K562 (cell line): ENCODE data around the gene CDC42EP5. TPM values are rescaled to one million over a fixed set of nuclear protein-coding genes. Genes with fewer than 3 reads are reported as not detected.

ENCODE experiments used
- ATAC-seq: fragments of 200-7000 bp; cut with Tn5 transposase; 3 replicates; pipeline ENCODE4 v1.9.1; 2020; ENCODE audit warnings: moderate library complexity
- BruUV-seq: library from RNA; stranded (reverse); fragments of 400-500 nt; replicated peaks from 2 replicates; lab custom pipeline; 2021; lab: Mats Ljungman, UMichigan
- CTCF ChIA-PET: fragments of 300-600 bp; formaldehyde crosslinking; extraction: SDS; loops from one replicate; lab custom pipeline; 2021; ENCODE audit warnings: low intra/inter-chr PET ratio; lab: Yijun Ruan, JAX
- POLR2A ChIA-PET: fragments of 300-600, 350-650 bp; sonication (Branson Sonifier 250); formaldehyde crosslinking; extraction: SDS; loops from one replicate; lab custom pipeline; 2021; ENCODE audit warnings: antibody characterized with exemption, inconsistent platforms; lab: Yijun Ruan, JAX
- DNase-seq, 4 experiments: peaks; one replicate each; pipeline versions ENCODE4 v3.0.0 to v3.0.0-alpha.2; 2011 to 2018; ENCODE audit warnings: low spot score in 3 of 4, mixed read lengths in 3 of 4; ENCODE audit errors: extremely low read depth in 1 of 4
- FAIRE-seq: peaks from 2 replicates; lab custom pipeline; 2011; peaks lifted over from hg19 to GRCh38; lab: Jason Lieb, UNC
- H2AFZ ChIP-seq: 2 replicates; pipeline ENCODE4 v1.6.0; 2011; ENCODE audit warnings: low read depth, low read length, control low read depth, inconsistent platforms
- H3K27ac ChIP-seq: fragments of 200-600 bp; 3 replicates; pipeline ENCODE4 v1.8.0; 2011; ENCODE audit warnings: low read depth, mild to moderate bottlenecking, control low read depth, inconsistent platforms, low read length, moderate library complexity, mixed read lengths; ENCODE audit errors: extremely low read depth
- H3K27me3 ChIP-seq, 2 experiments: fragments of 300-600 bp in 1 of 2; 2 replicates in 1 of 2; 3 replicates in 1 of 2; pipeline versions ENCODE4 v1.6.0 to v1.8.0; 2011; ENCODE audit warnings: inconsistent platforms in 2 of 2, low read length in 2 of 2, mild to moderate bottlenecking in 1 of 2, mixed read lengths in 1 of 2, moderate library complexity in 1 of 2; ENCODE audit not compliant: control insufficient read depth in 2 of 2, insufficient read depth in 2 of 2
- H3K36me3 ChIP-seq: fragments of 300-600 bp; 3 replicates; pipeline ENCODE4 v1.8.0; 2011; ENCODE audit warnings: mild to moderate bottlenecking, low read length, inconsistent platforms; ENCODE audit not compliant: control insufficient read depth, insufficient read depth
- H3K4me1 ChIP-seq, 2 experiments: fragments of 200-600 bp in 1 of 2; replicated peaks in 1 of 2; 2 replicates in 1 of 2; 3 replicates in 1 of 2; pipeline versions ENCODE4 v1.5.1 to v1.8.0; 2011; ENCODE audit warnings: inconsistent platforms in 2 of 2, low read length in 2 of 2, mild to moderate bottlenecking in 1 of 2, mixed read lengths in 1 of 2, moderate library complexity in 1 of 2; ENCODE audit not compliant: control insufficient read depth in 2 of 2, insufficient read depth in 2 of 2
- H3K4me2 ChIP-seq: 2 replicates; pipeline ENCODE4 v1.6.1; 2011; ENCODE audit warnings: low read length, control low read depth, inconsistent platforms, mixed read lengths; ENCODE audit not compliant: insufficient read depth
- H3K4me3 ChIP-seq: fragments of 200-600 bp; sonication (generic), shearing (Covaris generic); 2 replicates; pipeline ENCODE4 v1.5.1; 2016; ENCODE audit warnings: control low read depth, inconsistent platforms
- H3K79me2 ChIP-seq: fragments of 200-600 bp; 3 replicates; pipeline ENCODE4 v1.8.0; 2011; ENCODE audit warnings: low read length, inconsistent platforms; ENCODE audit not compliant: control insufficient read depth, insufficient read depth
- H3K9ac ChIP-seq, 2 experiments: 2 replicates each; pipeline versions ENCODE4 v1.6.0 to v1.6.1; 2011; ENCODE audit warnings: low read depth in 2 of 2, low read length in 2 of 2, control low read depth in 1 of 2, inconsistent platforms in 1 of 2, mild to moderate bottlenecking in 1 of 2, mixed read lengths in 1 of 2; ENCODE audit not compliant: insufficient read depth in 1 of 2
- H3K9me1 ChIP-seq: one replicate; pipeline ENCODE4 v1.6.0; 2011; ENCODE audit warnings: inconsistent platforms, mild to moderate bottlenecking, low read length, moderate library complexity; ENCODE audit not compliant: control insufficient read depth, insufficient read depth
- H3K9me3 ChIP-seq: replicated peaks from 2 replicates; pipeline ENCODE4 v1.5.1; 2011; ENCODE audit warnings: low read depth, low read length, inconsistent platforms; ENCODE audit not compliant: control insufficient read depth, insufficient read depth
- H4K20me1 ChIP-seq: replicated peaks from 2 replicates; pipeline ENCODE4 v1.6.1; 2011; ENCODE audit warnings: low read length, inconsistent platforms, mixed read lengths; ENCODE audit not compliant: control insufficient read depth, insufficient read depth
- BDP1 ChIP-seq: IDR thresholded peaks from 3 replicates; pipeline ENCODE4 v1.6.1; 2011; ENCODE audit not compliant: insufficient read length, insufficient read depth
- DPF2 ChIP-seq: fragments of 450-650 bp; IDR thresholded peaks from 2 replicates; pipeline ENCODE4 v1.6.1; 2016
- FOSL1 ChIP-seq: fragments of 200-800 bp; sonication (Bioruptor generic); conservative IDR thresholded peaks from 2 replicates; pipeline ENCODE4 v1.6.1; 2016; ENCODE audit warnings: missing genetic modification characterization, missing compliant biosample characterization
- HDAC1 ChIP-seq, 2 experiments: fragments of 450-650 bp; IDR thresholded peaks; 2 replicates each; pipeline ENCODE4 v1.6.1; 2016 to 2017; ENCODE audit warnings: inconsistent platforms in 1 of 2, mild to moderate bottlenecking in 1 of 2, moderate library complexity in 1 of 2
- KDM1A ChIP-seq, 2 experiments: fragments of 450-650 bp; IDR thresholded peaks; 2 replicates each; pipeline ENCODE4 v1.6.1; 2016; ENCODE audit warnings: mild to moderate bottlenecking in 2 of 2
- MCM7 ChIP-seq, 2 experiments: fragments of 450-650 bp; IDR thresholded peaks; 2 replicates each; pipeline ENCODE4 v1.6.1; 2016 to 2018
- RBFOX2 ChIP-seq: fragments of 200-400 bp; formaldehyde crosslinking; IDR thresholded peaks from 2 replicates; pipeline ENCODE4 v1.6.1; 2017; ENCODE audit warnings: low read depth, mild to moderate bottlenecking, low read length, moderate library complexity
- RBM34 ChIP-seq: fragments of 200-400 bp; formaldehyde crosslinking; IDR thresholded peaks from 2 replicates; pipeline ENCODE4 v1.6.1; 2018; ENCODE audit warnings: low read length, borderline replicate concordance; ENCODE audit not compliant: insufficient read depth
- SMAD1 ChIP-seq: fragments of 150-350 bp; IDR thresholded peaks from 2 replicates; pipeline ENCODE4 v1.6.1; 2014; ENCODE audit warnings: low read length, low read depth; ENCODE audit not compliant: partially characterized antibody
- SMC3 ChIP-seq: conservative IDR thresholded peaks from 2 replicates; pipeline ENCODE4 v1.6.1; 2011; ENCODE audit warnings: low read depth, low read length, improper control_type of control experiment; ENCODE audit not compliant: insufficient read depth
- XRCC4 ChIP-seq: IDR thresholded peaks from one replicate; pipeline ENCODE4 v1.6.1; 2011; ENCODE audit not compliant: insufficient read depth, insufficient read length; ENCODE audit errors: extremely low read depth
- ZNF175 ChIP-seq: fragments of 200-800 bp; sonication (Bioruptor generic); IDR thresholded peaks from 2 replicates; pipeline ENCODE4 v1.6.1; 2016; ENCODE audit warnings: low read depth, mild to moderate bottlenecking, missing genetic modification characterization, missing compliant biosample characterization
- ZNF253 ChIP-seq: fragments of 250-450 bp; sonication (Bioruptor Pico); conservative IDR thresholded peaks from 2 replicates; pipeline ENCODE4 v1.6.1; 2021; ENCODE audit warnings: mild to moderate bottlenecking
- ZNF384 ChIP-seq: IDR thresholded peaks from 2 replicates; pipeline ENCODE4 v1.6.1; 2012; ENCODE audit warnings: low read depth, low read length, improper control_type of control experiment
- ZNF717 ChIP-seq: fragments of 250-450 bp; sonication (Bioruptor Pico); IDR thresholded peaks from 2 replicates; pipeline ENCODE4 v1.5.0; 2021
- ZNF77 ChIP-seq: fragments of 250-450 bp; sonication (Bioruptor Pico); IDR thresholded peaks from 2 replicates; pipeline ENCODE4 v1.5.0; 2020
- WGBS: fragments of 100-300 bp; shearing (Covaris generic); methylation state at CpG from one replicate; pipeline ENCODE4 v1.1.6; 2016; ENCODE audit warnings: low coverage, mixed read lengths; ENCODE audit not compliant: insufficient coverage; ENCODE audit errors: missing lambda C conversion rate; 5-methylcytosine and 5-hydroxymethylcytosine counted together
- in situ Hi-C: fragments of 300-500 bp; cut with MboI; formaldehyde crosslinking; loops from 4 replicates; pipeline ENCODE4 v1.15.0; 2018; ENCODE audit warnings: inconsistent platforms, mixed read lengths
- intact Hi-C: fragments of 100-400 bp; cut with micrococcal nuclease; formaldehyde crosslinking; loops from 2 replicates; pipeline ENCODE4 v1.14.2; 2022
- polyA plus RNA-seq, 8 experiments: library from polyadenylated mRNA; depleted of rRNA in 4 of 8; stranded (reverse) in 5 of 8; unstranded in 3 of 8; fragments of >200 nt; fragmentation: Nextera tagmentation in 2 of 8; fragmentation: Illumina TruSeq in 1 of 8; extraction: Ambion mirVana in 2 of 8; extraction: Trizol in 1 of 8; gene quantifications; 2 replicates each; pipeline versions ENCODE4 v1.2.1 to v1.2.3, GENCODE V29; 2011 to 2014; ENCODE audit warnings: inconsistent platforms in 1 of 8, missing spikeins in 1 of 8
- total RNA-seq, 7 experiments: library from RNA; depleted of rRNA in 6 of 7; stranded (reverse); fragments of >200 nt in 6 of 7; fragmentation: Illumina TruSeq in 2 of 7; extraction: Trizol in 2 of 7; gene quantifications; 2 replicates each; pipeline versions ENCODE4 v1.2.1 to v1.2.3, GENCODE V29; 2011 to 2021; ENCODE audit warnings: low replicate concordance in 1 of 7
- TF ChIP-seq, protein P1 (sequence below): fragments of 450-650 bp; formaldehyde crosslinking; conservative IDR thresholded peaks from 2 replicates; pipeline ENCODE4 v1.4.0; 2022; ENCODE audit warnings: mild to moderate bottlenecking, missing genetic modification characterization
- TF ChIP-seq, protein P2 (sequence below): sonication (generic); formaldehyde crosslinking; IDR thresholded peaks from 2 replicates; pipeline ENCODE4 v1.8.0; 2023; ENCODE audit warnings: mild to moderate bottlenecking, missing genetic modification reagents
- TF ChIP-seq, protein P3 (sequence below): sonication (generic); formaldehyde crosslinking; IDR thresholded peaks from 2 replicates; pipeline ENCODE4 v1.9.0; 2022; ENCODE audit warnings: mild to moderate bottlenecking, missing genetic modification reagents

CDC42EP5 gene
- total and polyA plus RNA-seq, 9 of the 15 experiments (the other 6 are each of a cell fraction or from before 2014, with no cell fraction given), result 0.15 to 0.38 TPM; not detected in 7

GRCh38 chr19:54418030-54418929 lies 54.8 kb downstream of the CDC42EP5 start:
- Histone ChIP-seq H3K27ac (no peak overlapping the region), H3K79me2 (no peaks in the 10 kb centered on the region), H3K9me3 (no peaks in the 10 kb centered on the region), H3K9me1 (no peaks in the 10 kb centered on the region), H3K4me3 (no peak overlapping the region), H3K4me1 (peaks cover 0 to 38% of the 10 kb centered on the region in 2 experiments; a peak in 3 of 5 replicates), H3K4me2 (no peak overlapping the region), H4K20me1 (peaks cover 9% of the 10 kb centered on the region; the same call in 1 of the 2 replicates), H3K27me3 (peaks cover 11 to 37% of the 10 kb centered on the region in 2 experiments), H2AFZ (no peak overlapping the region), H3K36me3 (no peaks in the 10 kb centered on the region), H3K9ac (peak overlapping the region in 1 of 2 experiments; percentile 5; a peak in 1 of 4 replicates)
- BruUV-seq, result no TSS peak
- in situ Hi-C loops (no loop called here), intact Hi-C loops (no loop called here)
- ChIA-PET CTCF (no interaction called here), POLR2A (interaction anchor here (0.7 kb wide), 1 partner anchor 53 kb away, joined by 3 read pairs; no protein-coding TSS in a partner anchor)
- ATAC-seq, result peak; percentile 40
- FAIRE-seq, result no peak
- 5% methylated on average over 21 of the region's 25 CpGs for WGBS
- DNase-seq, result peak in 2 of 4 experiments; percentile 9 to 13
- TF ChIP-seq ZNF384 (no peak), ZNF717 (CRISPR knock-in tag) (no peak), SMAD1 (no peak), XRCC4 (no peak), HDAC1 (IDR thresholded peaks at IDR 0.05) (peak in 1 of 2 experiments; percentile 59; a peak in 2 of 4 replicates), SMC3 (no peak), ZNF253 (no peak), KDM1A (IDR thresholded peaks at IDR 0.05) (0 out of 4 replicates have a peak, but pooled peaks have one; percentile 10 to 14), ZNF175 (CRISPR knock-in tag) (no peak), RBM34 (no peak), FOSL1 (tag) (peak; percentile 57; the same call in 1 of the 2 replicates), DPF2 (no peak), RBFOX2 (no peak), MCM7 (IDR thresholded peaks at IDR 0.05) (peak in 1 of 2 experiments; percentile 65; a peak in 1 of 4 replicates), BDP1 (no peak), ZNF77 (CRISPR knock-in tag) (no peak)
- TF ChIP-seq, protein P1, sequence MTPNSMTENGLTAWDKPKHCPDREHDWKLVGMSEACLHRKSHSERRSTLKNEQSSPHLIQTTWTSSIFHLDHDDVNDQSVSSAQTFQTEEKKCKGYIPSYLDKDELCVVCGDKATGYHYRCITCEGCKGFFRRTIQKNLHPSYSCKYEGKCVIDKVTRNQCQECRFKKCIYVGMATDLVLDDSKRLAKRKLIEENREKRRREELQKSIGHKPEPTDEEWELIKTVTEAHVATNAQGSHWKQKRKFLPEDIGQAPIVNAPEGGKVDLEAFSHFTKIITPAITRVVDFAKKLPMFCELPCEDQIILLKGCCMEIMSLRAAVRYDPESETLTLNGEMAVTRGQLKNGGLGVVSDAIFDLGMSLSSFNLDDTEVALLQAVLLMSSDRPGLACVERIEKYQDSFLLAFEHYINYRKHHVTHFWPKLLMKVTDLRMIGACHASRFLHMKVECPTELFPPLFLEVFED (CRISPR knock-in tag), result peak; percentile 91
- TF ChIP-seq, protein P2, sequence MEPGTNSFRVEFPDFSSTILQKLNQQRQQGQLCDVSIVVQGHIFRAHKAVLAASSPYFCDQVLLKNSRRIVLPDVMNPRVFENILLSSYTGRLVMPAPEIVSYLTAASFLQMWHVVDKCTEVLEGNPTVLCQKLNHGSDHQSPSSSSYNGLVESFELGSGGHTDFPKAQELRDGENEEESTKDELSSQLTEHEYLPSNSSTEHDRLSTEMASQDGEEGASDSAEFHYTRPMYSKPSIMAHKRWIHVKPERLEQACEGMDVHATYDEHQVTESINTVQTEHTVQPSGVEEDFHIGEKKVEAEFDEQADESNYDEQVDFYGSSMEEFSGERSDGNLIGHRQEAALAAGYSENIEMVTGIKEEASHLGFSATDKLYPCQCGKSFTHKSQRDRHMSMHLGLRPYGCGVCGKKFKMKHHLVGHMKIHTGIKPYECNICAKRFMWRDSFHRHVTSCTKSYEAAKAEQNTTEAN (CRISPR knock-in tag), result no peak
- TF ChIP-seq, protein P3, sequence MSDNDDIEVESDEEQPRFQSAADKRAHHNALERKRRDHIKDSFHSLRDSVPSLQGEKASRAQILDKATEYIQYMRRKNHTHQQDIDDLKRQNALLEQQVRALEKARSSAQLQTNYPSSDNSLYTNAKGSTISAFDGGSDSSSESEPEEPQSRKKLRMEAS, result peak; percentile 55; the same call in 1 of the 2 replicates
